HEK293 (cell line): ENCODE data around the gene UTP11.

ENCODE experiments used
- CTCF ChIA-PET: fragments of 350-600 bp; formaldehyde crosslinking; extraction: SDS; loops from one replicate; lab custom pipeline; 2021; ENCODE audit warnings: antibody characterized with exemption; lab: Yijun Ruan, JAX
- POLR2A ChIA-PET: fragments of 300-600 bp; formaldehyde crosslinking; extraction: SDS; loops from one replicate; lab custom pipeline; 2020; ENCODE audit warnings: antibody characterized with exemption, inconsistent platforms; lab: Yijun Ruan, JAX
- H3K27ac ChIP-seq: fragments of 200-500 bp; sonication (Bioruptor generic); 2 replicates; pipeline ENCODE4 v1.5.1; 2014; ENCODE audit warnings: low read depth, low read length, control low read depth, inconsistent platforms; ENCODE audit errors: extremely low read depth
- H3K36me3 ChIP-seq, 2 experiments: fragments of 200-500 bp in 1 of 2; sonication (Bioruptor generic) in 1 of 2; 1 replicate in 1 of 2; 2 replicates in 1 of 2; pipeline ENCODE4 v1.5.1; 2014 to 2017; ENCODE audit warnings: inconsistent platforms in 2 of 2, low read length in 2 of 2; ENCODE audit not compliant: control insufficient read depth in 2 of 2, insufficient read depth in 1 of 2
- H3K4me1 ChIP-seq: fragments of 200-500 bp; sonication (Bioruptor generic); 2 replicates; pipeline ENCODE4 v1.5.1; 2014; ENCODE audit warnings: mild to moderate bottlenecking, low read length, inconsistent platforms; ENCODE audit not compliant: control insufficient read depth, insufficient read depth
- H3K4me3 ChIP-seq: 2 replicates; pipeline ENCODE4 v1.5.1; 2011; ENCODE audit warnings: low read depth, mild to moderate bottlenecking, control low read depth, low read length, moderate library complexity
- H3K9me3 ChIP-seq: fragments of 200-500 bp; sonication (Bioruptor generic); 2 replicates; pipeline ENCODE4 v1.5.1; 2014; ENCODE audit warnings: low read depth, low read length, inconsistent platforms; ENCODE audit not compliant: control insufficient read depth, insufficient read depth
- BCL11A ChIP-seq: fragments of 450-650 bp; formaldehyde crosslinking; IDR thresholded peaks from 2 replicates; pipeline ENCODE4 v1.5.1; 2016; ENCODE audit warnings: low read depth, missing biosample characterization, missing genetic modification characterization
- OVOL3 ChIP-seq: fragments of 450-650 bp; formaldehyde crosslinking; IDR thresholded peaks from 2 replicates; pipeline ENCODE4 v1.5.1; 2016; ENCODE audit warnings: missing biosample characterization, missing genetic modification characterization
- SCRT2 ChIP-seq: fragments of 450-650 bp; formaldehyde crosslinking; IDR thresholded peaks from 2 replicates; pipeline ENCODE4 v1.5.1; 2016; ENCODE audit warnings: missing biosample characterization, missing genetic modification characterization
- SP2 ChIP-seq: fragments of 450-650 bp; formaldehyde crosslinking; IDR thresholded peaks from 2 replicates; pipeline ENCODE4 v1.5.1; 2016; ENCODE audit warnings: missing biosample characterization, missing genetic modification characterization
- TCF7L2 ChIP-seq: IDR thresholded peaks from 2 replicates; pipeline ENCODE4 v1.6.1; 2011; ENCODE audit warnings: low read depth, mild to moderate bottlenecking, inconsistent platforms, low read length, moderate library complexity, borderline replicate concordance
- ZFHX2 ChIP-seq: fragments of 450-650 bp; formaldehyde crosslinking; conservative IDR thresholded peaks from 2 replicates; pipeline ENCODE4 v1.5.1; 2016; ENCODE audit warnings: missing biosample characterization, missing genetic modification characterization
- ZFP37 ChIP-seq: fragments of 450-650 bp; formaldehyde crosslinking; IDR thresholded peaks from 2 replicates; pipeline ENCODE4 v1.5.1; 2016; ENCODE audit warnings: missing biosample characterization, missing genetic modification characterization
- ZNF112 ChIP-seq: fragments of 450-650 bp; formaldehyde crosslinking; IDR thresholded peaks from 2 replicates; pipeline ENCODE4 v1.5.0; 2017; ENCODE audit warnings: missing biosample characterization, missing genetic modification characterization
- ZNF121 ChIP-seq: fragments of 450-650 bp; formaldehyde crosslinking; IDR thresholded peaks from 2 replicates; pipeline ENCODE4 v1.5.1; 2016; ENCODE audit warnings: missing biosample characterization, missing genetic modification characterization
- ZNF132 ChIP-seq: fragments of 450-650 bp; formaldehyde crosslinking; IDR thresholded peaks from 2 replicates; pipeline ENCODE4 v1.5.1; 2017; ENCODE audit warnings: missing biosample characterization, missing genetic modification characterization, borderline replicate concordance
- ZNF175 ChIP-seq: fragments of 450-650 bp; formaldehyde crosslinking; IDR thresholded peaks from 2 replicates; pipeline ENCODE4 v1.5.1; 2016; ENCODE audit warnings: missing biosample characterization, missing genetic modification characterization
- ZNF19 ChIP-seq: fragments of 450-650 bp; formaldehyde crosslinking; IDR thresholded peaks from 2 replicates; pipeline ENCODE4; 2016; ENCODE audit warnings: missing biosample characterization, missing genetic modification characterization, low read depth
- ZNF23 ChIP-seq: fragments of 450-650 bp; formaldehyde crosslinking; IDR thresholded peaks from 2 replicates; pipeline ENCODE4 v1.5.1; 2016; ENCODE audit warnings: missing biosample characterization, missing genetic modification characterization, borderline replicate concordance
- ZNF24 ChIP-seq: fragments of 450-650 bp; formaldehyde crosslinking; IDR thresholded peaks from 2 replicates; pipeline ENCODE4 v1.5.1; 2016; ENCODE audit warnings: missing biosample characterization, missing genetic modification characterization
- ZNF335 ChIP-seq: fragments of 450-650 bp; formaldehyde crosslinking; conservative IDR thresholded peaks from 2 replicates; pipeline ENCODE4 v1.5.1; 2016; ENCODE audit warnings: missing biosample characterization, missing genetic modification characterization
- ZNF394 ChIP-seq: fragments of 450-650 bp; formaldehyde crosslinking; IDR thresholded peaks from 2 replicates; pipeline ENCODE4 v1.5.1; 2016; ENCODE audit warnings: missing biosample characterization, missing genetic modification characterization, mild to moderate bottlenecking, moderate library complexity, borderline replicate concordance
- ZNF433 ChIP-seq: fragments of 450-650 bp; formaldehyde crosslinking; IDR thresholded peaks from 2 replicates; pipeline ENCODE4 v1.5.1; 2016; ENCODE audit warnings: missing biosample characterization, missing genetic modification characterization, low read depth
- ZNF501 ChIP-seq: fragments of 450-650 bp; formaldehyde crosslinking; IDR thresholded peaks from 2 replicates; pipeline ENCODE4 v1.5.1; 2016; ENCODE audit warnings: missing biosample characterization, missing genetic modification characterization
- ZNF510 ChIP-seq: fragments of 450-650 bp; formaldehyde crosslinking; IDR thresholded peaks from 2 replicates; pipeline ENCODE4 v1.5.1; 2018; ENCODE audit warnings: mild to moderate bottlenecking, missing genetic modification characterization, missing biosample characterization; ENCODE audit not compliant: insufficient replicate concordance
- ZNF600 ChIP-seq: fragments of 450-650 bp; formaldehyde crosslinking; IDR thresholded peaks from 2 replicates; pipeline ENCODE4 v1.5.1; 2016; ENCODE audit warnings: missing biosample characterization, missing genetic modification characterization
- ZNF660 ChIP-seq: fragments of 450-650 bp; IDR thresholded peaks from 2 replicates; pipeline ENCODE4 v1.5.1; 2018; ENCODE audit warnings: missing biosample characterization, mild to moderate bottlenecking, missing genetic modification characterization
- ZNF701 ChIP-seq: fragments of 450-650 bp; formaldehyde crosslinking; IDR thresholded peaks from 2 replicates; pipeline ENCODE4 v1.5.1; 2016; ENCODE audit warnings: missing biosample characterization, missing genetic modification characterization
- ZNF747 ChIP-seq: fragments of 450-650 bp; formaldehyde crosslinking; IDR thresholded peaks from 2 replicates; pipeline ENCODE4 v1.5.1; 2016; ENCODE audit warnings: missing biosample characterization, missing genetic modification characterization
- ZNF843 ChIP-seq: fragments of 450-650 bp; formaldehyde crosslinking; IDR thresholded peaks from 2 replicates; pipeline ENCODE4 v1.5.1; 2016; ENCODE audit warnings: missing biosample characterization, missing genetic modification characterization
- TF ChIP-seq, protein P1 (sequence below): fragments of 450-650 bp; formaldehyde crosslinking; IDR thresholded peaks from 2 replicates; pipeline ENCODE4 v1.5.0; 2017; ENCODE audit warnings: missing biosample characterization, missing genetic modification characterization, borderline replicate concordance
- TF ChIP-seq, protein P2 (sequence below): fragments of 450-650 bp; formaldehyde crosslinking; IDR thresholded peaks from 2 replicates; pipeline ENCODE4 v1.5.1; 2017; ENCODE audit warnings: missing biosample characterization, missing genetic modification characterization
- TF ChIP-seq, protein P3 (sequence below): fragments of 450-650 bp; formaldehyde crosslinking; IDR thresholded peaks from 2 replicates; pipeline ENCODE4 v1.5.1; 2016; ENCODE audit warnings: missing biosample characterization, missing genetic modification characterization
- TF ChIP-seq, protein P4 (sequence below): fragments of 450-650 bp; formaldehyde crosslinking; IDR thresholded peaks from 2 replicates; pipeline ENCODE4 v1.5.1; 2016; ENCODE audit warnings: missing biosample characterization, missing genetic modification characterization
- TF ChIP-seq, protein P5 (sequence below): fragments of 450-650 bp; formaldehyde crosslinking; IDR thresholded peaks from 2 replicates; pipeline ENCODE4 v1.5.1; 2016; ENCODE audit warnings: missing biosample characterization, missing genetic modification characterization
- TF ChIP-seq, protein P6 (sequence below): fragments of 450-650 bp; formaldehyde crosslinking; IDR thresholded peaks from 2 replicates; pipeline ENCODE4 v1.5.1; 2016; ENCODE audit warnings: missing biosample characterization, missing genetic modification characterization

UTP11 gene

DNA sequence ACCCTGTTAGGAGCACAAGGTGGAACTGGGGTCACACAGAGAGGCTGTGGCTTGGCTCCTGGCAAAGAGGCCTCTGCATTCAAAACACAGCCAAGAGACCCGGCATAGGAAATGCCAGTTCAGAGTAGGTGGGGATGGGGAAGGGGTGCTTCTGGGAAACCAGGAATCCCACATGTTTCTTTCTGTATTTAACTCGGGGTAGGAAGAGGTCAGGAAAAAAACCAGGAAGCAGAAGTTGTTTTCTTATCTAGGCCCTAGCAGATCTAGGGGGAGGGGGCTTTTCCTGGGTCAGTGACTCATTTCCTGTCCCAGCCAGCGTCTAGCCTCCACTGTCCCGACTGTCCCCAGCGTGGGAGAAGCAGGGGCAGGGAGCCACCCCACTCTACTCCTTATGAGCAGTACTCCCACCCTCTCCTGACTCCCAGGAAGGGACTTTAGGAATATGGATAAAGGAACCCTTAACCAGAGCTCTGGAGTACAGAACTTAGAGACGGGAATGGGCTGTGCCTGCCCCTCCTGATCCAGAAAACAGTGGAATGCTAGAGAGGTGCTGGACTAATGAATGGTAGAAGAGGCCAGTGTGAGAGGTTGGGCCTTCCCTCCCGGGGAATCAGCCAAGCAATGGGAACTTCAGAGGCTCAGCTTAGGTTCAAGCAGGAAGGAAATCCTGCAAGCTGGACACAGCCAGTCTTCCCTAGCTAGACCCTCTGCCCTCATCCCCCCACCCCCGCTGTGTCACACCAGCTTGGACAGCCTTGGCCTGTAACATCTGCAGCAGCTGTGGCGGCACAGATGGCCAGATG is 12.9 kb upstream of the UTP11 start:
- Histone ChIP-seq H3K4me1 (peaks cover 21% of the 10 kb centered on the region), H3K9me3 (no peaks in the 10 kb centered on the region), H3K36me3 (peaks cover 0 to 44% of the 10 kb centered on the region in 2 experiments; a peak in 1 of 3 replicates), H3K27ac (peak overlapping the region; percentile 40; the same call in 1 of the 2 replicates), H3K4me3 (no peak overlapping the region)
- ChIA-PET CTCF (interaction anchor here (1.4 to 2.2 kb wide), 3 partner anchors 9 to 836 kb away, joined by 3 to 21 read pairs (median 4); partner anchors contain the start of gene SF3A3), POLR2A (interaction anchor here (0.5 to 6.3 kb wide), 5 partner anchors 8 to 997 kb away, joined by 3 to 44 read pairs (median 3); partner anchors contain the start of genes MTF1, SF3A3 and UTP11)
- TF ChIP-seq, protein P1, sequence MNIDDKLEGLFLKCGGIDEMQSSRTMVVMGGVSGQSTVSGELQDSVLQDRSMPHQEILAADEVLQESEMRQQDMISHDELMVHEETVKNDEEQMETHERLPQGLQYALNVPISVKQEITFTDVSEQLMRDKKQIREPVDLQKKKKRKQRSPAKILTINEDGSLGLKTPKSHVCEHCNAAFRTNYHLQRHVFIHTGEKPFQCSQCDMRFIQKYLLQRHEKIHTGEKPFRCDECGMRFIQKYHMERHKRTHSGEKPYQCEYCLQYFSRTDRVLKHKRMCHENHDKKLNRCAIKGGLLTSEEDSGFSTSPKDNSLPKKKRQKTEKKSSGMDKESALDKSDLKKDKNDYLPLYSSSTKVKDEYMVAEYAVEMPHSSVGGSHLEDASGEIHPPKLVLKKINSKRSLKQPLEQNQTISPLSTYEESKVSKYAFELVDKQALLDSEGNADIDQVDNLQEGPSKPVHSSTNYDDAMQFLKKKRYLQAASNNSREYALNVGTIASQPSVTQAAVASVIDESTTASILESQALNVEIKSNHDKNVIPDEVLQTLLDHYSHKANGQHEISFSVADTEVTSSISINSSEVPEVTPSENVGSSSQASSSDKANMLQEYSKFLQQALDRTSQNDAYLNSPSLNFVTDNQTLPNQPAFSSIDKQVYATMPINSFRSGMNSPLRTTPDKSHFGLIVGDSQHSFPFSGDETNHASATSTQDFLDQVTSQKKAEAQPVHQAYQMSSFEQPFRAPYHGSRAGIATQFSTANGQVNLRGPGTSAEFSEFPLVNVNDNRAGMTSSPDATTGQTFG (tag by site-specific recombination): no peak
- TF ChIP-seq ZFHX2 (tag by site-specific recombination) (peak; percentile 79), ZFP37 (tag by site-specific recombination) (no peak), ZNF701 (tag by site-specific recombination) (no peak), ZNF747 (tag by site-specific recombination) (no peak), ZNF121 (tag by site-specific recombination) (no peak), ZNF19 (tag by site-specific recombination) (no peak), ZNF394 (tag by site-specific recombination) (peak; percentile 69), ZNF24 (tag by site-specific recombination) (no peak), OVOL3 (tag by site-specific recombination) (no peak), ZNF660 (tag by site-specific recombination) (no peak), BCL11A (tag by site-specific recombination) (no peak), TCF7L2 (no peak), ZNF175 (no peak), ZNF600 (tag by site-specific recombination) (peak; percentile 68; the same call in 1 of the 2 replicates), ZNF112 (no peak), ZNF501 (tag by site-specific recombination) (no peak), ZNF510 (tag by site-specific recombination) (no peak), ZNF433 (tag by site-specific recombination) (no peak), ZNF132 (no peak), ZNF335 (no peak), SP2 (tag by site-specific recombination) (peak; percentile 28; the same call in 1 of the 2 replicates), ZNF843 (tag by site-specific recombination) (no peak), ZNF23 (tag by site-specific recombination) (no peak), SCRT2 (no peak)
- TF ChIP-seq, protein P2, sequence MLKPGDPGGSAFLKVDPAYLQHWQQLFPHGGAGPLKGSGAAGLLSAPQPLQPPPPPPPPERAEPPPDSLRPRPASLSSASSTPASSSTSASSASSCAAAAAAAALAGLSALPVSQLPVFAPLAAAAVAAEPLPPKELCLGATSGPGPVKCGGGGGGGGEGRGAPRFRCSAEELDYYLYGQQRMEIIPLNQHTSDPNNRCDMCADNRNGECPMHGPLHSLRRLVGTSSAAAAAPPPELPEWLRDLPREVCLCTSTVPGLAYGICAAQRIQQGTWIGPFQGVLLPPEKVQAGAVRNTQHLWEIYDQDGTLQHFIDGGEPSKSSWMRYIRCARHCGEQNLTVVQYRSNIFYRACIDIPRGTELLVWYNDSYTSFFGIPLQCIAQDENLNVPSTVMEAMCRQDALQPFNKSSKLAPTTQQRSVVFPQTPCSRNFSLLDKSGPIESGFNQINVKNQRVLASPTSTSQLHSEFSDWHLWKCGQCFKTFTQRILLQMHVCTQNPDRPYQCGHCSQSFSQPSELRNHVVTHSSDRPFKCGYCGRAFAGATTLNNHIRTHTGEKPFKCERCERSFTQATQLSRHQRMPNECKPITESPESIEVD (tag by site-specific recombination): no peak
- TF ChIP-seq, protein P3, sequence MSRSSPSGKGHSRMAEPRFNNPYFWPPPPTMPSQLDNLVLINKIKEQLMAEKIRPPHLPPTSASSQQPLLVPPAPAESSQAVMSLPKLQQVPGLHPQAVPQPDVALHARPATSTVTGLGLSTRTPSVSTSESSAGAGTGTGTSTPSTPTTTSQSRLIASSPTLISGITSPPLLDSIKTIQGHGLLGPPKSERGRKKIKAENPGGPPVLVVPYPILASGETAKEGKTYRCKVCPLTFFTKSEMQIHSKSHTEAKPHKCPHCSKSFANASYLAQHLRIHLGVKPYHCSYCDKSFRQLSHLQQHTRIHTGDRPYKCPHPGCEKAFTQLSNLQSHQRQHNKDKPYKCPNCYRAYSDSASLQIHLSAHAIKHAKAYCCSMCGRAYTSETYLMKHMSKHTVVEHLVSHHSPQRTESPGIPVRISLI (tag by site-specific recombination): no peak
- TF ChIP-seq, protein P4, sequence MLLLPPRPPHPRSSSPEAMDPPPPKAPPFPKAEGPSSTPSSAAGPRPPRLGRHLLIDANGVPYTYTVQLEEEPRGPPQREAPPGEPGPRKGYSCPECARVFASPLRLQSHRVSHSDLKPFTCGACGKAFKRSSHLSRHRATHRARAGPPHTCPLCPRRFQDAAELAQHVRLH (tag by site-specific recombination): no peak
- TF ChIP-seq, protein P5, sequence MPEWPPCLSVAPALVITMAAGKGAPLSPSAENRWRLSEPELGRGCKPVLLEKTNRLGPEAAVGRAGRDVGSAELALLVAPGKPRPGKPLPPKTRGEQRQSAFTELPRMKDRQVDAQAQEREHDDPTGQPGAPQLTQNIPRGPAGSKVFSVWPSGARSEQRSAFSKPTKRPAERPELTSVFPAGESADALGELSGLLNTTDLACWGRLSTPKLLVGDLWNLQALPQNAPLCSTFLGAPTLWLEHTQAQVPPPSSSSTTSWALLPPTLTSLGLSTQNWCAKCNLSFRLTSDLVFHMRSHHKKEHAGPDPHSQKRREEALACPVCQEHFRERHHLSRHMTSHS: no peak
- TF ChIP-seq, protein P6, sequence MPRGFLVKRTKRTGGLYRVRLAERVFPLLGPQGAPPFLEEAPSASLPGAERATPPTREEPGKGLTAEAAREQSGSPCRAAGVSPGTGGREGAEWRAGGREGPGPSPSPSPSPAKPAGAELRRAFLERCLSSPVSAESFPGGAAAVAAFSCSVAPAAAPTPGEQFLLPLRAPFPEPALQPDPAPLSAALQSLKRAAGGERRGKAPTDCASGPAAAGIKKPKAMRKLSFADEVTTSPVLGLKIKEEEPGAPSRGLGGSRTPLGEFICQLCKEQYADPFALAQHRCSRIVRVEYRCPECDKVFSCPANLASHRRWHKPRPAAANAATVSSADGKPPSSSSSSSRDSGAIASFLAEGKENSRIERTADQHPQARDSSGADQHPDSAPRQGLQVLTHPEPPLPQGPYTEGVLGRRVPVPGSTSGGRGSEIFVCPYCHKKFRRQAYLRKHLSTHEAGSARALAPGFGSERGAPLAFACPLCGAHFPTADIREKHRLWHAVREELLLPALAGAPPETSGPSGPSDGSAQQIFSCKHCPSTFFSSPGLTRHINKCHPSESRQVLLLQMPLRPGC (tag by site-specific recombination): no peak
